HG03066 (cell line): ENCODE data around the gene EPRS1.

Experiments
- ATAC-seq: cut with Tn5 transposase; IDR thresholded peaks from one replicate; pipeline ENCODE4 v1.9.1; 2021; ENCODE audit warnings: low read depth; ENCODE audit not compliant: unreplicated experiment

EPRS1 gene

DNA sequence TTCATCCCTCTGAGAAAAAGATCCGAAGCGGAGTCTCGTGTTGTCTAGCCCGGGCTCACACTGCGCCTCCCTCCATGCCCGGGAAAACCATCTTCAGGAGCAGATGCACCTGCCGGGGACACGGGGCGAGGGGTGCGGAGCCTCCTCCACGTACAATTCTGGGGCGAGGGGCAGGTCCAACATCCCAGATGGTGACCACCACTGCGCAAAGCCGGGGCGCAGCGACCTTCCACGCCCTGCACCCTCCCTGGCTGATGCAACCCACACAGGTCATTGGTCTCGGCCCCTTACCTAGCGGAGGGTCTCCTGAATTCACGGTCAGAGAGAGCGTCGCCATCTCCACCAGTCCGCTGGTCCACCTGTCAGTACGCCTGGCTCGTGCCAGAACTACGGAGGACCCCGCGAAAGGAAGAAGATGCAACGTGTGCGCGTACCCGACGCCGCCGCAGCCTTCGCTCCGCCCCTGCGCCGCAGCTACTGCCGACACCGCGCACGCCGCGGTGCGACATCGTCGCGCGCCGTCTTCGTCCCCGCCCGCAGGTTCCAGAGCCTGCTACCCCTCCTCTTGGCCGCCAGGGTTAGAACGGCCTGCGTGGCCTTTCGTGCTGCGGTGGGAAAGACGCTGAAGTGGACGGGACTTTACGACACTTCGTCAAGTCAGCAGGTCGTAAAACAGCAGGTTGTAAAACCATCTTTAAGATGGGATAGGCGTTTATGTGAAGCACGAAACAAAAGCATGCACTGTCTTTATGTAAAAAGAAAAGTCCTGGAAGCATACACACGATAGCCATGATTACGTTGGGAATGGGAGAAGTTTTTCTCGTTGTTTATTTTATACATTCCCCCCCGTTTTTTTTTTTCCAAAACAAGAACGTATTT, at the start of gene EPRS1:
Gene EPRS1 (minus strand): TSS at position 454 of the 879 bp plus-strand sequence. CDS start 117 bp downstream, at position 337.
- peak; percentile 98 for ATAC-seq

DNA sequence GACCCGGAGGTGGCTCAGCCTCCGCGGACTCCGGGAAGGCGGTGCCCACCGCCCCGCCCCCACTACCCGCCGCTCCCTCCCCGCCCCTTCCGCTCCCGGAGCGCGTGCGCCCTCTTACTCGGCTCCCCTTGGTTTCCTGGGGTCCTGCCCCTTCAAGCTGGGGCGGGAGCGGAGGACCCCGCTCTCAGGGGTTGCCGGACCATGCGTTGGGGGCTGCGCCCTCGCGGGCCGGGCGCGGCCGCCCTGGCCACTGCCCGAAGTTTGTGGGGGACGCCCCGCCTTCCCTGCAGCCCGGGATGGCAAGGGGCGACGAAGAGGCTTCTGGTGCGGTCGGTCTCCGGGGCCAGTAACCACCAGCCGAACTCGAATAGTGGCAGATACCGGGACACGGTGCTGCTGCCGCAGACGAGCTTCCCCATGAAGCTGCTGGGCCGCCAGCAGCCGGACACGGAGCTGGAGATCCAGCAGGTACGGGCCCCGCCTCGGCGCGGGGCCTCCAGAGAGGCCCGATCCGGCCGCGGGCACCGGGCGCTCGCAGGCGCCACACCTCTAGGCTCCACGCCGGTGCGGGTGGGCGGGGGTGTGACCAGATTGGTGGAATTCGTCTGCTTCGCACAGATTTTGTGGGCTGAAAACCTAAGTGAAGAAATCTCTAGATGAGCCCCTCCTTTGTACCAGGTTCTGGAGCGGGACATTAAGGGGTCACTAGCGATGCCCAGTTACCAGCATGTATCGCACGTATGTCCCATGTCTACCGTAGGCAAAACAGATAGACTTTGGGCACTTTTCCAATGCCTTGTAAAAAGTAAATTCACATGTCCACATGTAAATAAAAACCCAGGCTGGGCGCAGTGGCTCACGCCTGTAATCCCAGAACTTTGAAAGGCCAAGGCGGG, 48.0 kb upstream of the EPRS1 start, which contains the start of gene IARS2:
Gene IARS2 (plus strand): TSS at position 117 of the 896 bp plus-strand sequence. CDS start 85 bp downstream, at position 202.
- peak; percentile 53 for ATAC-seq

DNA sequence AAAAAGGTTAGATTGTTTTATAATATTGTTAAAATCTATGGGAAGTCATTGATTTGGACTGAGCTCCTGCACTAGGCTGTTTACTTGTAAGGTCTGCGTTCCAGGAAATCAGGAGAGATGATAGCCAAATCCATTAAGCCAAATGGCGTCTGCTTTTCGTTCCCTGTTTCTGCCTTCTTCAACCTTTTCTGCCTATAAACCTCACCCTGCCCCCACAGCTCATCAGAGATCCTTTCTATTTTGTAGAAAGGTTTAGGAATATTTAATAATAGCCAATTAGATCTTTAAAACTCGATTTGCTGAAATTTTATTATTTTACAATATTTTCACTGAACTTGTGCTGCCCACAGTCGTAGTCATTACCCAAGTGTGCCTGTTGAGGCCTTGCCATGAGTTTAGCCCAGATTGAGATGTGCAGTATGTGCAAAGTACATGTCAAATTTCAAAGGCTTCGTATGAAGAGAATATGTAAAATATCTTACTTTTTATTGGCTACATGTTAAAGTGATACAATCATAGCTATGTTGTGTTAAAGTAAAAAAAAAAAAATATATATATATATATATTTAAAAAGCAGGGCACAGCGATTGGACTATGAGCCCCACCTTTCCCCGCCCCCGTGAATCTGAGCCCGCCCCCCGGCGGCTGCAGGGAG, 47.2 kb upstream of the EPRS1 start:
- peak; percentile 1 for ATAC-seq

DNA sequence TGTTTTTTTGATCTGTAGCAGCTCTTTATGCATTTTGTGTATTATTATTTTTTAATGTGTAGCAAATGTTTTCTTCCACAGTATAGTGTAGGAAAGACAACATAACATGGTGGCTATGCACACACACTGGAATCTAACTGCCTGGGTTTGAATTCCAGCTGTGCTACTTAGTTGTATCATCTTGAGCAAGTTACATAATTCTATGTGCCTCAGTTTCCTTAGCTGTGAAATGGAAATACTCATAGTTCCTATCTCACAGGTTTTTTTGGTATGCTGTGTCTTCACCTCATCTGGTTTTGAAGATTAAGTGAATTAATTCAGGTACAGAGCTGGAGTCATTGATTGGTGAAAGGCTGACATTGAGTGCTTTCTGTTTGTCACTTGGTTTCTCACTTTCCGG, 46.4 kb upstream of the EPRS1 start:
- ATAC-seq = no peak

DNA sequence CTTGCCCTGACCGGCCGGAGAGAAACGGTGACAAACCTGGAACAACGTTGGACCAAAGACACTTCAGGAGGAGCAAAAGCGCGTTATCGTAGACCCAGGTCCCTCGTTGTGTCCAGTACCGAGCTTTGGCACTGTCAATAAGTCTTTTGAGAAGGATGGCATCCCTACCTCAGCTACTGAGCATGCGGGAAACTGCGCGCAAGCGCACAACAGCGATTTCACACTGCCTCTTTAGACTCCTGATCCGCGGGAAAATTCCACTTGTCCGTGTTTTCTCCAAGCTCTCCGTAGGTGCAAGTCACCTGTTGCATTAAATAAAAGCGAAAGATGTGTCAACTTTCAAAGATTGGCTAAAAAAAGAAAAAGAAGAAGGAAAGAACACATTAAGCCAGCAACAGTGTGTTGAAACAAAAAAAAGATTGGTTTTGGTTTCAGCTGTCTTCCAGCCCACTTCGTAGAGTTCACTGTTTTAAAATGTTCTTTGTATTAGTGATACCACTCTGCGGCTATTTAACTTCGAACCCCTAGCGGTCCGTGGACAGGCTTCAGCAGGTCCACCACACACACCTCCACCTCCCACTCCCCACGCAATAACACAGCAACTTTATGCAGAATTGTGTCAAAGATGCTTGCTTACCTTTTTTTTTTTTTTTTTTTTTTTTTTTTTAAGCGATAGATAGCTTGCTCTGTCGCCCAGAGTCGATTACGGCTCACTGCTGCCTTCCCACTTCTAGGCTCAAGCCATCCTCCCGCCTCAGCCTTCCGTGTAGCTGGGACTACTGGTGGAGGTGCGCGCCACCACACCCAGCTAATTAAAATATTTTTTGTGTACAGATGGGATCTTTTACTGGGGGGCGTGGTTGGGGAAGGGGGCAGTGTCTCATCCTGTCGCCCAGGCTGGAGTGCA, 43.6 kb upstream of the EPRS1 start, which contains the start of gene BPNT1:
Gene BPNT1 (minus strand): TSS at position 139 of the 907 bp plus-strand sequence. CDS start 9,942 bp downstream, outside the sequence.
- peak; percentile 49 for ATAC-seq

DNA sequence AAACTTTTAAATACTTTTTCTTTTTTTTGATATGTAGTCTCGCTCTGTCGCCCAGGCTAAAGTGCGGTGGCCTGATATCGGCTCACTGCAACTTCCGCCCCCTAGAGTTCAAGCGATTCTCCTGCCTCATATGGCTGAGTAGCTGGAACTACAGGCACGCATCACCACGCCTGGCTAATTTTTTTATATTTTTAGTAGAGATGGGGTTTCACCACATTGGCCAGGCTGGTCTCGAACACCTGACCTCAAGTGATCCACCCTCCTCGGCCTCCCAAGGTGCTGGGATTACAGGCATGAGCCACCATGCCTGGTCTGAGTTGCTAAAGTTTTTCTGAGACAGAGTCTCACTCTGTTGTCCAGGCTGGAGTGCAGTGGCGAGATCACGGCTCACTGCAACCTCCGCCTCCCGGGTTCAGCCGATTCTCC, 40.0 kb upstream of the EPRS1 start:
- peak; percentile 34 for ATAC-seq

DNA sequence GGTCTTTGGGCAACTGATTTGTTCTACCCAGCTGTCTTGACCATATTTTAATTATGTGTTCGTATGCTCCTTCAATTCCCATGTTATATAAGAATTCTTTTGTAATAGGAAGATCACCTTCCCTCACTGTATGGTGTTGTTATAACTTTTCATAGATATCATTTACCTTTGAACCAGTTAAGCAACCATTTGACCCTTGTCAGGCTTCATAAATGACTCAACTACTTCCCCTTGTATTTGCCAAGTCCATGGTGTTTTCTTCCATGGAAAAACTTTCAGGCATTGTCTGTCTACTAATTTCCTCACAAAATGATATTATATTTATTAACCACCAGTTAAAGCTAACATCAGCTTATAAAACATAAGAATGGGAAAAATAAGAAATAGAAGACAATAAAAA, 38.2 kb upstream of the EPRS1 start:
- no peak for ATAC-seq

DNA sequence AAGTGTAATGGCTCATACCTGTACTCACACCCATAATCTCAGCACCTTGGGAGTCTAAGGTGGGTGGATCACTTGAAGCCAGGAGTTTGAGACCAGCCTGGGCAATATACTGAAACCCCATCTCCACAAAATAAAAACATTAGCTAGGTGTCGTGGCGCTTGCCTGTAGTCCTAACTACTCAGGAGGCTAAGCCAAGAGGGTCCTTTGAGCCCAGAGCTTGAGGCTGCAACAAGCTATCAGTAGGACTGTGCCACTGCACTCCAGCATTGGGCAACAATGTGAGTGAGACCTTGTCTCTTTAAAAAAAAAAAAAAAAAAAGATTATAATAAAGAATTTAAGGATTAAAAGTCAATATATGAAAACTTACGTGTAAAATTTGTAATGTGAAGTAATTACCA, 31.6 kb upstream of the EPRS1 start:
- ATAC-seq = no peak

DNA sequence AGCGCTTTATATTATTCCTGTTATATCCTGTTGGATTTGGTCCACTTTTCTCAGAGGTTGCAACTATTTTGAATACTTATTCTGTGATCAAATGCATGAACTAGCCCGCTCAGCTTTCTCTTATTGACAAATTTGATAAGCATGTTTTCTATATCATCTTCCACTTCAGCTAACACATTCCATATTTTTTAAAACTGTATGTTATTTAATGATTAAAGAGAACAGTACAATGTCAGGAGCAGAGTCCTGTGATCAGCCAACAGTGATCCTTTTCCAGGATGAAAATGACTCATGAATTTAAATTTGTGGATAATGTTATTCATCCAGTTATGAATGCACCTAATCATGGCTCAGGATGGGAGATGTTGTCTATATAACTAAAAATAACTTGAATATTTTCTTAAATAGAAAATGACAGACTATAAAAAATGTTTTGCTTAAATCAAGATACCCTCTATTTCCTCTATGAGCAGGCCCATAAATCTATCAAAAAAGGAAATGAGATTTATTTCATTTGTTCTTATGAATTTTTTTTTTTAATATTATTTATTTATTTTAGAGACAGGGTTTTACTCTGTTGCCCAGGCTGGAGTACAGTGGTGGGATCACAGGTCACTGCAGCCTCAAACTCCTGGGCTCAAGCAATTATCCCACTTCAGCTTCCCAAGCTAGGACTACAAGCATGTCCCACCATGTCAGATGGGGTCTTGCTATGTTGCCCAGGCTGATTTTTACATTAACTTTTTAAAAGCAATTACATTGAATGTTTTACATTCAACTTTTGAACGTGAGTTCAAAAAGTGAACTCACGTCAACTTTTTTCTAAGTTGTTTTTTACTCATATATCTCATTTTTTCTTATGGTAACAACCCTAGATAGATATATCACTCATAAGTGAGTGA, 30.8 kb upstream of the EPRS1 start:
- no peak for ATAC-seq

DNA sequence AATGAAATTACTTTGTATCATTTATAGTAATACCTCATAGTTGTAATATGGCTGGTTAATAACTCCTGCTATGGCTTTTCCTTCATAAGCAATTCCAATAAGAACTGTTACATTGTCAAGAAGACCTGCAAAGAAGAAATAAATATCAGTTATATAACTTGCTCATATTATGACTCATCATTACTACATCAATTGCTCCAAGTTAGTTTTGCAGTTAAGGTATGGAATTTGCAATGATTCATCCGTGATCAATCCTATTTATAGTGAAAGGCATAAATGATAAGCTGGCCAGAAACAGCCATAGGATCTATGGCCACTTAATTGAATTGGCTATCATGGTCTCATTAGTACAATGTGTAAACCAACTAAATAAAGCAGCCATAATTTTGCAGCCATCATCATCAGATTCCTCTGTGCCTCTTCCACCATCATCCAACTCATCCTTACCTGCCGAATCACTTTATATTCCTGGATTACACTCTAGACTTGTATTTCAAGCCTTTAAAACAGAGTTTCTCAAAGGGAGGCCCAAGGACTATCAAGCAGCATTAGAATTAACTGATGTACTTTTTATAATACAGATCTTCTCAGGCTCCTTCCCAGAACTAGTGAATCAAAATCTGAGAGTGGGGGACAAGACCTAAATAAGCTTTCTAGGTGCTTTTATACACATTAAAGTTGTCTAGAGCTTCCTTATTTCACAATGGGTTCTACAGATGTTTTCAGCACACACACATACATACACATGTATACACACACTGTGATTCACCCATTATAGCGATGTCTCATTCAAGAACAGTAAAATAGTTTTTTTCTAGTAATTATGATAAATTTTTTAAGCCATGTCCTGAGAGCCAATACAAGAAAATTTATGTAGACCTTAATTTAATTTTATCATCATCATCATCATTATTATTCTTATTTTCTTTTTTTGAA, 21.2 kb upstream of the EPRS1 start:
- no peak for ATAC-seq

DNA sequence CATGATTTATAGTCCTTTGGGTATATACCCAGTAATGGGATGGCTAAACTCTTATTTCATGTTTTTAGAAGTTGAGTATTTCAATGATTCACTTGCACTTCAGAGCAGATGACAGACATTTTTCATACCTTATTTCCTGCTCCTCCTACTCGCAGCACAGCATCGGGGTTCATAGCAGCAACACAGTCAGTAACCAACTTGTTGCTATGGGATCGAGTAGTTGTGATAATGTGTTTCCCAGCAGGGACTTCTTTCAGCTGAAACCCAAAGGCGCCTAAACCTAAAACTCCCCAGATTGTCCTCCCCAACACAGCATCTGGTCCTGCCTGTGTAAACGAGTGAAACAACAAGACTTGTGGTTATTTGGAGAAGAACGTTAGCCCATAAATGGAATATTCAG, 16.3 kb upstream of the EPRS1 start:
- no peak for ATAC-seq

DNA sequence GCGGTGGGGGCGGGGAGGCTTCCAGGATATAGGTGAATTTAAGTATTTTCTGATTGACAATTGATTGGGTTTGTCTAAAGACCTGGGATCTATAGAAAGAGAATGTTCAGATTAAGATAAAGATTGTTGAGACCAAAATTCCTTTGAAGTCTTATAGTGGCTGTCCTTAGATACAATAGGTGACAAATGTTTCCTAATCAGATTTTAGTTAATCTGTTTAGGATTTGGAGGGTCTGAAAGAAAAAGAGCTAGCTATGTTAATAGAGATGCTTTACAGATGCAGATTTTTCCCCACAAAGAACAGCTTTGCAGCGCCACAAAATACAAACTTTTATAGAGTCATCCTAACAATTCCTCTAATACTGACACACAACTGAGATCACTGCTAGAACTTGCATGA, 14.6 kb upstream of the EPRS1 start:
- no peak for ATAC-seq

DNA sequence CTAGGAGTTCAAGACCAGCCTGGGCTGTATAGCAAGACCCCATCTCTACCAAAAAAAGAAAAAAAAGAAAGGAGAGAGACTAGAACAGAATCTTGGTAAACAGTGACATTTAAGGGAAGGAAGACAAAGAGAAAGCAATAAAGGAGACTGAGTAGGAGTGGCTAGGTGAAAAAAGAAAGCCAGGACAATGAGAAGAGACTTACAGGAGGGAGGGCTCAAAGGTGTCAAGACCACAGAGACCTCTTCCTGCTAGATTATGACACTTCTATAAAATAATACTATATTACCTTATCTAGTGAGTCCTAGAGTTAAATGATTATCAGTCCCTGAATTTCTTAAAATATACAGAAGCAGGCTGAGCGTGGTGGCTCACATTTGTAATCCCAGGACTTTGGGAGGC, 10.1 kb upstream of the EPRS1 start:
- ATAC-seq = no peak

DNA sequence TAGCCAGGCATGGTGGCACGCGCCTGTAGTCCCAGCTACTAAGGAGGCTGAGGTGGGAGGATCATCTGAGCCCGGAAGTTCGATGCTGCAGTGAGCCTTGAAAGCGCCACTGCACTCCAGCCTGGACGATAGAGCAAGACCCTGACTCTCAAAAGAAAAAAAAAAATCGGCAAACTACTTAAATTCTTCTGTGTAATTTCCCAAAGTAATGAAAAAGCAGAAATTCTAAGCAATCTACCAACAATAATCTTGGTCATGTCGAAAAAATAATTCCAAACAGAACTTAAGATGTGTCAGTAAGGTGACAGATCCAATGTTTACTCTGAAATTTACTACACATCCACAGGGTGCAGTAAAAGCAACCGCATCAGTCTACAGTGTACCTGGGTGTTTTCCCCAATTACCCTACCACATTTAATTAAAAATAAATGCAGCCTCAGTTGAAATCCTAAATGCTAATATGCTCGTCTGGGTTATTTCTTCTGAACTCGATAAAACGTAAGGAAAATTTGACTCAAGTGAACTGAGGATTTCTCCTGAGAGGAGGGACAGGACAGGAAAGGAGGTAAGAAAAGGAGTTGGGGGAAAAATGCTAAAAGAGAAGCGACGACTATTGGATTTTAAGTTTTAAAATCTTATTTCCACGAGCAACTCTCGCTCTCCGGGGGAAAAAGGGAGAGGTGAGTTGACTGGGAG, 801 bp downstream of the EPRS1 start:
- ATAC-seq = no peak

DNA sequence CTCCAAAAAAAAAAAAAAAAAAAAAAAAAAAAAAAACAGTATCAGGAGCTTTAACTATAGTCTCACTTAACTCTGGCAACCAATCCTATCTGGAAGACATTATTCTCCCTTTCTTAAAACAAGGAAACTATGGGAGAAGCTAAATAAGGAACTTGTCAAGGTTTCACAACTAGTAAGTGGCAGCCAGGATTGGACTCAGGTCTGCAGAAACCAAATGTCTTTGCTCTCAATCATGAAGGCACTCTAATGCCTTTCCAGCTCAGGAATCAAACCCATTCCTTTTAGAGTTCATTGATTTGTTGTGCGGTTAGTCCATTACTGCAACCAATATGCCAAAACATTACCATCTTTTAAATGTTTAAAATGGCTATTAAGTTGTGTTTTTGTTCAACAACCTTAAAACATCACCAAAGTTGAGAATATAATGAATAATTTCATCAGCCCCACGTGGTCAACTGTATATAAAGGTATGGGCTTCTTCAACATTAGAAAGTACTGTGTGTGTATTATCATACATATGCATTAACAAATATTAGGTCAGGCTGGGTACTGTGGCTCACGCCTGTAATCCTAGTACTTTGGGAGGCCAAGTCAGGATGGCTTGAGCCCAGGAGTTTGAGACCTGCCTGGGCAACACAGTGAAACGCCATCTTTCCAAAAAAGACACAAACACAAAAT, 1.5 kb downstream of the EPRS1 start:
- no peak for ATAC-seq

DNA sequence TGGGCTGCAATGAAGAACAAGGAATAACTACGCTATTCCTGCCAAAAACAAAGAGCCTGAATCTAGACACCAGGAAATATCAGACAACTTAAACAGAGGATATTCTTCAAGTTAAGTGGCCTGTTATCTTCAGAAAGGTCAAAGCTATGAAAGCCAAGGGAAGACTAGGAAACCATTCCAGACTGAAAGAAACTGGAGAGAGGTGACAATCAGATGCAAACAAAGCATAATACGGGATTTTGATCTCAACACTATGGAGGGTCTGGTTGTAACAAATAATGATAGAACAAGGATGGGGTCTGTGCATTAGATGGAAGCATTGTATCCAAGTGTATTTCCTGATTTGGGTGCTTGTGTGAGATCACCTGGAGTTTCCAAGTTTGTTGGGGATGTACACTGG, 2.7 kb downstream of the EPRS1 start:
- ATAC-seq = no peak
